Effector CD8-positive, alpha-beta T cell (primary cell): ENCODE measurements around the gene ANKRD65.

Experiments used
- DNase-seq: peaks from one replicate; lab custom pipeline; 2025; lab: John Stamatoyannopoulos, UW

ANKRD65 gene

DNA sequence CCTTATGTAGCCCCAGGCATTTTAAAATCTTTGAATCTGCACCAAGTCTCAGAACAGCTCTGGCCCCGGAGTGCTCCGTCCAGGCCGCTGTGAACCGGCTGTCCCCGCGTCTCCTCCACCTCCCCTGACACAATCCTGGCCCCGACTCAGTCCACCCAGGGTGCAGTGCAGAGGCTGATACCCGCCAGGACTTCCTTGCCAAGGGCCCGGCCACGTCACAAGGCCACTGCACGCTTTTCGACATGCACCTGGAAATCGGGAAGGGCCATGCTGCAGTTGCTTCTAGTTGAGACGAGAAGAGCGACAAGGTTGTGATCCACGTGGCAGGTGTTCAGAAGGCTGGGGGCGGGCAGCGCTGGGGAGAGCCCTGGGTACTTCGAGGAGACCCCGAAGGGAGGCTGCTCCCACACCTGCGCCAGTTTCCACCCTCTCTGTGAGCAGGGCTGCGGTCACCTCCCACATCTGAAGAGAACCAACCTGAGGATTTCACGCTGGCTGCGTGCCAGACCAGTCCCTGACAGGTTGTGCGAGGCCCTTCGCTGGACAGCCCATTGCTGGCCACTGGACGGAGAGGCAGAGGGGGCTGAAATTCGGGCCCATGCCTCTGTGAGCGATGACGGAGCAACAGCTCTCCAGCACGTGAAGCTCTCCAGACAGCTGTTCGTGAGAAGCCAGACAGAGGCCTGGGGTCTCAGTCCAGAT is 21.1 kb upstream of the ANKRD65 start:
- no peak for DNase-seq

DNA sequence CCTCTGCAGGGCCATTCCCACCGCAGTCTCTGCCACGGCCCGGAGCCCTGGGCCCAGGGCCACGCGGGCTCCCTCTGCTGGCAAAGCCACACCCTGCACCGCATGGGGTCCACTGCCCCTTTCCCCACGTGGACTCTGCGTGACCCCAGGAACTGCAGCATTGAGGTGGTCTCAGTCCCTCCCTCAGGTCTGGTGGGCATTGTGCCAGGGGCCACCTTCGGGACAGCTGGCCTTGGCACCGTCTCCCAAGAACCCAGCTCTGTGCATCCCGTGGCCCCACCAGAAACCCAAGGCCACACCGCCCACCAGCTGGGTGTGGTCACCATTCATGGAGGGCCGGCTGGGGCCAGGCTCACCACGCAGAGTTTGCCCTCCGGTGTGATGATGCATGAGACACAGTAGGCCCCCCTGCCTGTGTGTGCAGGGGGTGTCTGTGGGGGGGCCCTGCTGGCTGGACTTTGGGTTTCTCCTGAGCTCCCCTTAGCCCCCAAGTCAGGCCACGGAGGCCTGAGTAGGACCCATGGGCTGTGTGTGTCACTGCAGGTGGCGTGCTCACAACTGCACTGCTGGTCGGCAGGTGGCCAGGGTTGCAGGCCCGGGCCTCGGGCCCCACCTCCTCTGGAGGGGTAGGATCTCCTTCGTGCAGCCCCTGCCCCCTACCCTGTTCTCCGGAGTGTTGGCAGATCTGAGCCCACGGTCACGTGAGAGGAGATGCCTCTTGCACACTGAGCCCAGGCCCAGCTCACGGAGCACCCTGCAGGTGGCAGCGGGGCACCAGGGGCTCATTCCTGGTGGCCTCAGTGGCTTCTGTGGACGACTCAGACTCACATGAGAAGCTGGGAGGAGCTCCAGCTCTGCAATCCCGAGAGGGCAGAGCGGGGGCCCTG is 20.2 kb upstream of the ANKRD65 start:
- DNase-seq: peak; percentile 38

DNA sequence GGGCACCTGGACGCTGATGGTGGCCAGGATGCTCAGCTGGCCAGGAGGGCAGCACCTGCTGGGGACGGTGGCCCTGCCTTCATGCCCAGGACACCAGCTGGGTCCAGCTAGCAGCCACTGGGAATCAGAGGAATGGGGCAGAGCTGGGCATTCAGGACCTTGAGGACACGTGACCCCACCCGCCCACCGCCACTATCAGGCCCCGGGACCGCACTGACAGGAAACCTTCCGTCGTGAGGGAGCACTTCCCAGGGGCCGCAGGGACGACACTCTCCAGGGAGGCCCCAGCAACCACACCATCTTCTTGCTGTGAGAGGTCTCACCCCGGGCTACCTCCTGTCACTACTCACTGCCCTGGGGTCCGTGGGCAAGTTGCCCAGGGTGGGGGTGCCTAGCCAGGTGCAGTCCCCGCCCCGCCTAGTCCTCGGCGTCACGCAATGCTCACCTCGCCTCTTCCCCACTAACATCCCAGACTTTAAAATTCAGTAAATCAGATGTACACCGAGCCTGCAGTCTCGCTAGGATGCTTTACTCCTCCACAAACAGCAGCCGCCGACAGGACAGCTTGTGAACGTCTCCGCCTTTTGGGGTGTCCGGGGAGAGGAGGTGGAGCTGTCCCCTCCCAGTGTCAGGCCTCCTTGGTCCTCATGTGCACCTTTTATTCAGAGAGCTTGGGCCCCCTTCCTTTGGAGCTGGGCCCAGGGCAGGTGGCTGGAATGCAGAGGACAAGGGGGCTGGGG is 19.4 kb upstream of the ANKRD65 start:
- no peak for DNase-seq

- DNase-seq: no peak
These were observed 18.6 kb upstream of the ANKRD65 start for GRCh38 chr1:1439546-1440261.

DNA sequence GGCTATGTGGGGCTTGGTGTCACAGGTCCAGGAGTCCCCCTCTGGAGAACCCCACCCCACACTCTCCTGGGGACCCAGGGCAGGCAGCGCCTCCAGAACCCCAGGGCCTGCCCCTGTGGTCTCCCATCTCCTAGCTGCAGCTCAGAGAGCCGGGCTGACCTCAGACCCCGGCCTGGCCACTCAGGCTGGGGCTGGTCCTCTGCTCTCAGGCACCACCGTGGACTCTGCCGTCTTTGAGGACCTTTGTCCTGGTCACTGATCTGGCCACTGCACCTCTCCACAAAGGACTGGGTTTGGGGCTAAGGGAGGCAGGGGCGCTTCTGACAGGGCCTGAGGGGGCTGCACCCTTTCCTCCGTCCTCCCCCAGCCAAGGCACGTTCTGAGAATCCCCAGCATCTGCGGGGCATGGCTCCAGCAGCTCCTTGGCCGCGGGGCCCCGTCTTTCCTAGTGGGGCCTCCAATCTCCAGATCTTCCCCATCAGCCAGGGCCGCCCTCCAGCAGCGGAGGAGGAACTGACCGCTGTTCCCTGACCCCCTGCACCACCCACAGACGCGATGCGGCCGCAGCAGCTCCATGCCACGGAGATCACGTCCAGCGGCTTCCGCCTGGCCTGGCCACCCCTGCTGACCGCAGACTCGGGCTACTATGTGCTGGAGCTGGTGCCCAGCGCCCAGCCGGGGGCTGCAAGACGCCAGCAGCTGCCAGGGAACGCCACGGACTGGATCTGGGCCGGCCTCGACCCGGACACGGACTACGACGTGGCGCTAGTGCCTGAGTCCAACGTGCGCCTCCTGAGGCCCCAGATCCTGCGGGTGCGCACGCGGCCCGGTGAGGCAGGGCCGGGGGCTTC is 17.7 kb upstream of the ANKRD65 start:
- no peak for DNase-seq

GRCh38 chr1:1437904-1438376 is 16.9 kb upstream of the ANKRD65 start:
- DNase-seq: no peak

DNA sequence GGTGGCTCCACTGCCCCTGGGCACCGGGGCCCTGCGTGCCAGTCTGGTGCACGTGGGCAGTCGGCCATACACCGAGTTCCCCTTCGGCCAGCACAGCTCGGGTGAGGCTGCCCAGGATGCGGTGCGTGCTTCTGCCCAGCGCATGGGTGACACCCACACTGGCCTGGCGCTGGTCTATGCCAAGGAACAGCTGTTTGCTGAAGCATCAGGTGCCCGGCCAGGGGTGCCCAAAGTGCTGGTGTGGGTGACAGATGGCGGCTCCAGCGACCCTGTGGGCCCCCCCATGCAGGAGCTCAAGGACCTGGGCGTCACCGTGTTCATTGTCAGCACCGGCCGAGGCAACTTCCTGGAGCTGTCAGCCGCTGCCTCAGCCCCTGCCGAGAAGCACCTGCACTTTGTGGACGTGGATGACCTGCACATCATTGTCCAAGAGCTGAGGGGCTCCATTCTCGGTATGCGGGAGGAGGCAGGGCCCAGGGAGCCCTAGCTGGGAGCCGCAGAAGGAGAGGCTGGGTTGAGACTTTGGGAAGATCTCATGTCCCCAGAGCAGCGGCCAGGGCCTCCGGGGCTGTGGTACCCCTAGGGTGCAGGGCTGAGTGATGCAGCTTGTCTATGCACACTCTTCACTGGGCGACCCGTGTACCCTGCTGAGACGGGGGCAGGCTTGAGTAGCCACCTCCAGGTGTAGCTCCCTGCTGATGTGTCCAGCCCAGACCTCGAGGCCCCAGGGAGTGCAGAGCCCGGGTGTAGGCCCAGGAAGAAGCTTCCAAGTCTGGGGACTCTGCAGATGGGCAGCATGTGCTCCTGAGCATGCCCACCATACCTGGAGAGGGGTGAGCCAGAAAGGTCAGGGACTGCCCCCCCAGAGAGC is 16.2 kb upstream of the ANKRD65 start:
- no peak for DNase-seq

GRCh38 chr1:1436630-1437032 is 15.6 kb upstream of the ANKRD65 start:
- no peak for DNase-seq

GRCh38 chr1:1435911-1436629 is 15.0 kb upstream of the ANKRD65 start:
- DNase-seq: no peak

DNA sequence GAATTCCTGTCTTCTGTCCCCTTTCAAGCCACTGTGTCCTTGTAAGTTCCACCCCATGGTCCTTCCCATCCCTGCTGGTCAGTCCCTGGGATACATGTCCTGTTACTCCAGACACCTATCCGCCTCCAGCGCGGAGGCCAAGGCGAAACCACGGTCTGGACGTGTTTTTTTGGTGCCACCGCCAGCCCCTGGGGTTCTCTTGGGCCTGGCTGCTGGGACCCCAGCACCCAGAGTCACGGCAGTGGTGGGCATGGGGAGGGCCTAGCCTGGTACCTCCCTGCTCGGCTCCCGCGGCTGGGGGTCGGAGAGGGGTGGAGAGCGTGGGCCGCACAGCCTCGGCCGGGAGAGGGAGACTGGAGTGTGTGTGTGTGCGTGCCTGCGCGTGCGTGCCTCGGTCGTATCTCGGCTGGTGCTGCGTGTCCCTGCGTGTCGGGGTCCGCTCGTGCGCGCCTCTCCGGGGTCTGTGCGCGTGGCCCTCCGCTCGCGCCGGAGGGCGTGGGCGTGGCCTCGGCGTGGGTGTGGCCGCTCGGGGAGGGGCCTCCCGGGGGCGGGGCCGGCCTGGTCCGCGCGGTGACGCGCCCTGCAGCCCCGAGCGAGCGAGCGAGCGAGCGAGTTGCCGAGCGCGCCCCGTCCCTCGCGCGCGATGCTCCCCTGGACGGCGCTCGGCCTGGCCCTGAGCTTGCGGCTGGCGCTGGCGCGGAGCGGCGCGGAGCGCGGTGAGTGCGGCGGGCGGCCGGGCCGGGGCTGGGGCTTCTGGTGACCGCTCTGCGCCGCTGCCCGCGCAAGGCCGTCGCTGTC is 14.2 kb upstream of the ANKRD65 start, which contains the start of gene VWA1:
VWA1 (plus strand) TSS at position 585 of the 798 bp plus-strand sequence; CDS start at position 644, 59 bp downstream.
- DNase-seq: peak; percentile 47

- DNase-seq: no peak
These were observed 13.7 kb upstream of the ANKRD65 start for GRCh38 chr1:1434824-1435105.

- no peak for DNase-seq
These were observed 13.2 kb upstream of the ANKRD65 start for GRCh38 chr1:1434131-1434823.

DNA sequence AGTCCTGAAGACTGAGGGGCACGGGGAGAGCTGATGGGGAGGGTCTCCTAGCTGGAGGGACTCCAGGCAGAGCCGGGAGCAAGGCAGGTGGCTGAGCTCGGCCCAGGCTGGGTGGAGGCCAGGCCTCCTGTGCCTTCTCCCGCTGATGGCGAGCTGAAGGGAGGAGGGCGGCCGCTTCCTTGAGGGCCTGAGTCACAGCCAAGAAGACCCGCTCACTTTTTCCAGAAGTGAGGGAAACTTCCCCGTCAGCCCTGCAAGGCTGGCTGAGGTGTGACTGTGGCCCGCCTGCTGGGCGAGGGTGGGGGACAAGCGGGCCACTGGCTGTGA is 12.7 kb upstream of the ANKRD65 start:
- DNase-seq: no peak

GRCh38 chr1:1432951-1433803 is 12.1 kb upstream of the ANKRD65 start:
- no peak for DNase-seq

DNA sequence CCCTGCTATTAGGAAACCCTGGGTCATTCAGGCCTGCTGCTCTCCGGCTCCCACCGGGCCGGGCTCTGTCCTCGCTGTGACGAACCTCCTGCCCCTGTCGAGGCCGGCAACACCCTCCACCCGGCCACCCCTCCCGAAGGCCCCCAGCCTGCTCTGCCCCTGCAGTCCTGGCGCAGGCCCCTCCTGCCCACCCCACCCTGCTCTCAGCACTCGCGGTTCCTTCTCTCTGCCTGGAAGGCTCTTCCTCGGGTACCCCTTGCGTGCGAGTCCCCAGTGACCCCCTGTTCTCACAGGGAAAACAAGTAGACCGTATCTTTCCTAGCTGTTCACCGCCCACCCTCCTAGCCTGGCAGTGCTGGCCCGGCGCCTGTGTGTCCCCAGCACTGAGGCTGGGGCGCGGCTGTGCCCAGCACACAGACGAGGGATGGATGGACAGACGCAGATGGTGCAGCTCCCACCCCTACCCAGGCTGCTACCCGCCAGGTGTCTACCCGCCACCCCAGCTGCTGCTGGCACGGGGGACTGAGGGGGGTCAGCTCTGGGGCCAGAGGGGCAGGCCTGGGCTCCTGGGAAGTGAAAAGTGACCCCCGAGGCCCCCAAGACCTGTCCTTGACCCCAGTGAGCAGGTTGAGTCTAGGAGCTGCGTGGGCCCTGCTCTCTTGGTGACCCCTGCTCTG is 11.3 kb upstream of the ANKRD65 start:
- DNase-seq: no peak

GRCh38 chr1:1431845-1432273 is 10.8 kb upstream of the ANKRD65 start:
- DNase-seq: no peak
